ENCODE measurements around the gene KLHDC4.

Gene KLHDC4

DNA sequence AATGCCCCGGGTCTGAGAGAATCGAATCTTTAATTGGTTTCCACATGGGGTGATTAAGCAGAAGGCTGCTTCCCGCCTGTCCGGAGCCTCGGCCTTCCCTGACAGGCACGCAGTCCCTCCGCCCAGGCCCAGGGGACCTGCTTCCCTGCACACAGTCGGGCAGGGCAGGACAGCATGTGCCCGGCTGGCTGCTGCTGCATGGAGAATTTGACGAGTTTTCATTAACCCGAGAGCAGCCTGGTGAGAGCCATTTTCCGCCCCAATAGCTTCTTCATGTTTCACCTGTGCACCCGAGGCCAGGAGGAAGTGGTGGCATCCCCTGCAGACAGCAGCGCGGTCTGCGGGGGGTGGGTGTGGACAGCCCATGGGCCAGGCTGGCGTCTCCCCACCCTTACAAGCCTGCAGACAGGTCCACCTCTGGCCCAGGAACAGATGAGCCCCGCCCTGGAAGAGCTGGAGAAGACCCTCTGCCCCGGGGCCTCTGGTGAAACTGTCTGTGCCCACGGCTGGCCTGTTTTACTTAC lies 67.0 kb downstream of the KLHDC4 start:
- no peak for DNase-seq (ENCODE audit: low read depth)

GRCh38 chr16:87698241-87698640 lies 67.5 kb downstream of the KLHDC4 start:
- DNase-seq (ENCODE audit: low read depth), result no peak

DNA sequence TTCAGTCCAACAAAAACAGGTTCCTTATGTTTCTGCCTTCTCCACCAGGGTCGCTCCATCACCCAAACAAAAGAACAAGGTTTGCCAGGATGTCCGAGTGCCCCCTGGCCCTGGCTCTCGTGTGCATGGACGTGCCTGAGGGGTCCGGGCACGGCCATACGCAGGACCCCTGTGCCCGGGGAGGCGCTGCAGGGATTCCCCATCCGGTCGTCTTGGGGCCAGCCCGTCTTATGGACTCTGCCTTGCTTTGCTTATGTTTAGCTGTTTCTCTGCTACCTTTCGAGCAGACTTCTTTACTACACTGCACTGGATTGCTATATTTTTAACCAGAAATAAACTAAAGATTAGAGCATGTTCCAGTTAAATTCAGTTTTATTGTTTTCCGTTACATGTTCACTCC lies 68.0 kb downstream of the KLHDC4 start:
- no peak for DNase-seq (ENCODE audit: low read depth)

DNA sequence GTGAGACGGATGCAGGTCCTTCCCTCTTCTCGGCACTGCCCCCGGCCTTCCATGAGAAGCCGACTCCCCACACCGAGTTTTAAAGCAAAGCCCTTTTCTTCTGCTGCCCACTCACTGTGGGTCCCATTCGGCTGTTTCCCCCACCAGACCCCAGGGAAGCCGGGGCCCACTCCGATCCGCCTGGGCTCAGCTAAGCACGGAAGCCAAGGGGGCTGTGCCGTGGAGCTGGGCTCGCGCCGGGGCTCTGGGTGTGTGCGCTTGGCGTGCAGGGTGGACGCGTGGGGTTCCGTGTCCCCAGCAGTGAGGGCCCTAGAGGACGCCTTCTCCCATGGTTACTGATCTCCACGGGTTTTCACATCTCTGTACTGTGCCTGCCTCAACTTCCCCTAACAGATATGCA lies 68.5 kb downstream of the KLHDC4 start:
- DNase-seq (ENCODE audit: low read depth), result no peak

DNA sequence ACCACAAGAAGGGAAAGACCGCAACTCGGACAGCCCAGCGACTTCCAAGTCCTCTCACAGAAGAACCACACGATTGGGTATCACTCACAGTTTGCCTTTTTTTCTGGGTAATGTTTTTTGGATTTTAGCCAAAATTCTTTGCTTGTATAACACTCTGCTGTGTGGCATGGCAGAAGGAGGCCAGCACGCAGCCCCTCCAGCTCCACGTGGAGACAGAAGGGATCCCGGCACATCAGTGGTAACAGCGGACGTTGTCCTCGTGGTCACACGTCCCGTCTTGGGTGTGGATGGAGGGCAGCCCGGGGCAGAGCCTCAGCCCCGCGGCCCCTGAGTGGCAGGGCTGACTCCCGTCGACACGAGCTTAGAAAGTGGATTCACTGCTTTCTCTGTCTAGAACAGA lies 69.1 kb downstream of the KLHDC4 start:
- no peak for DNase-seq (ENCODE audit: low read depth)

DNA sequence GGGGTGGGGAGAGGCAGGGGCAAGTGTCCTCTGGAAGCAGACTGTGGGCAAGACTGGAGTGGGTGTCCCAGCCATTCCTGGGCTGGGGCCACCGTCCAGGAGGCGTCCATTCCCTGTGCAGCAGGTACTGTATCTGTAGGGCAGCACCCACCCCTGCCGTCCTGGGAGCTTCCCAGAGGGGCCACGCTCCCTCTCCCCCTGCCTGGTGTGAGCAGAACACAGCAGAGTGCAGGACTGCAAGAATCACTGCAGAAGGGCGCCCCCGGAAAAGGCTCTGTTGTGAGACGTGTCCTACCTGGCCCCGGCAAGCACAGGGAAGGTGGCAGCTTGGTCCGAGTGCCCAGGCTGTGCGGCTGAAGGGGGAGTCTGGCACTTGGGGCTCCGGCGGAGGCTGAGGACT lies 70.3 kb downstream of the KLHDC4 start:
- no peak for DNase-seq (ENCODE audit: low read depth)

DNA sequence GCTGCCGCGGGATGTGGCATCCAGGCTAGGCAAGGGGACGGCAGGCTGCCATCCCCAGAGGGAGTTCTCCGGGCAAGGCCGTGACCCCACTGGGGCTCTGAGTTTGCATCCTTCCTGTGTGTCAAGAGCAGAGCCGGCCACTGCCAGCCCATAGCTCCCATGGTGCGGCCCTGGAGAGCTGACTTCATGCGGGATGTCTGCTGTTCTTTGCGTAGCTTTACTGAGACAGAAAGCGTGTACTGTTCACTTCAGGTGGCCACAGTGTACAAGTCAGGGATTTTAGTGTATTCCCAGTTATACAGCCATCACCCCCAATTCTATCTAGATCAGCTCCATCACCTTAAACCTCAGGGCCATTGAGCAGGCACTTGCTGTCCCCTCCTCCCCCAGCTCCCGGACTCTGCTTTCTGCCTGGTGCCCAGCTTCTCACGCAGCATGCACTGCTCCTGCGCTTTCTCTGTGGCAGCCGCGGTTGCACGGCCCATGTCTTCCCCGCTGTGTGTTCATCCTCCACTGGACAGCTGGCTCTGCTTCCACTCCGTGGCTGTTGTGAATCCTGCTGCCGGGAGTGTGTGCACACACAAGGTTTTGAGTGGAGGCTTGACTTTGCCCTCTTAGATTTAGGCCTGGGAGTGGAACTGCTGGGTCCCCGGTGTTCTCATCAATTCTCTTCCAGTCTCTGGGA lies 71.2 kb downstream of the KLHDC4 start:
- DNase-seq (ENCODE audit: low read depth), result no peak

- DNase-seq (ENCODE audit: low read depth), result no peak
Observed at GRCh38 chr16:87693827-87694226, 72.0 kb downstream of the KLHDC4 start.

DNA sequence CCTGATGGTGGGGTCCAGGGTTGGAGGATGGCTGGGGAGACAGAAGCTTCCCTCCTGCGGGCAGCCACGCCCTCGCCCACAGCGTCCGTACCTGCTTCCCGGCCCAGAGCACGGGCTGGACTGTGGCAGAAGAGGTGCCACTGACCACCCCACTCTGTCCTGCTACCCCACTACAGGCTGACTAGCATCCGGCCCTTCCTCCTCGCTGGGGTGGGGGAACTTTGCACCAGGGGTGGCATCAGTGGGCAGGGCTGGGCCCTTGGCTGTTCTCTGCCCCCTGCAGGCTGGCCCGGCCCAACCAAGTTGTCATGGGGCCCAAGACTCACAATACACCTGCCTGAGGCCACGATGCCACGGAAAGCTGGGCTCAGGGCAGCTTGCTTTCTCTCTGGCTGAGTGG lies 73.0 kb downstream of the KLHDC4 start:
- DNase-seq (ENCODE audit: low read depth), result no peak

DNA sequence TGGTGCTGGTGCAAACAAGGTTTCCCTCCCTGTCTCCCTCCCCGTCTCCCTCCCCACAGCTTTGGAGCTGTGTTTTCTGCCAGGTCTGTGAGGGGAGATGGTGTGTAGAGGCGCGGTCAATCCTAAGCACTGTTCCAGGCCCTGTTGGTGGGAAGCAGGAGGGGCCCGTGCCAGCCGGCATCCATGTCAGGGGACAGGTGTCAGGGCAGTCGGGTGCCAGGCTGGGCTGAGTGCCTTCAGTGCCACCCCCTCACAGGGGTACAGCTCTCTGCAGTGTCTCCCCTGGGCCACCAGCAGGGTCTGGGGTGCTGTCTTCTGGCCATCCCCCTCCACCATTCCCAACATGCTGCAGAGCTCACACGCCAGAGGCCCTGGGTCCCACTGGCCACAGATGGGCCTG lies 73.6 kb downstream of the KLHDC4 start:
- no peak for DNase-seq (ENCODE audit: low read depth)

DNA sequence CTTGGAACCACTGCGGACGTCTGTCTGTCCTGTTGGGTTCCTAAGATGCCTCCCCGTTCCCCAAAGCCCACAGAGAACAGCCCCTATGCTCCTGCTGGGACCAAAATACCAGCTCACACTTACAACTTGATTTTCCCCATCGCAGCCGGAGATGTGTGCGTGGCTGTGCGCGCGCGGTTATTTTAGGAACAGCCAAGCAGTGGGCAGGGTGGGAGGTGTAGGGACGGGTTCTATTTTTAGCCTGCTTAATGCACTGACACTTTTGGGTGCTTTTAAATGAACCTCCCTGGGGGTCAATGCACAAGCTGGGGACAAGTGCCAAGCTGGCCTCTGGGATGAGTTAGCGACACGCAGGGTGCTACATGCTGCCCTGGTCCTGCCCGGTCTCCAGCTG lies 74.1 kb downstream of the KLHDC4 start:
- DNase-seq (ENCODE audit: low read depth), result no peak

DNA sequence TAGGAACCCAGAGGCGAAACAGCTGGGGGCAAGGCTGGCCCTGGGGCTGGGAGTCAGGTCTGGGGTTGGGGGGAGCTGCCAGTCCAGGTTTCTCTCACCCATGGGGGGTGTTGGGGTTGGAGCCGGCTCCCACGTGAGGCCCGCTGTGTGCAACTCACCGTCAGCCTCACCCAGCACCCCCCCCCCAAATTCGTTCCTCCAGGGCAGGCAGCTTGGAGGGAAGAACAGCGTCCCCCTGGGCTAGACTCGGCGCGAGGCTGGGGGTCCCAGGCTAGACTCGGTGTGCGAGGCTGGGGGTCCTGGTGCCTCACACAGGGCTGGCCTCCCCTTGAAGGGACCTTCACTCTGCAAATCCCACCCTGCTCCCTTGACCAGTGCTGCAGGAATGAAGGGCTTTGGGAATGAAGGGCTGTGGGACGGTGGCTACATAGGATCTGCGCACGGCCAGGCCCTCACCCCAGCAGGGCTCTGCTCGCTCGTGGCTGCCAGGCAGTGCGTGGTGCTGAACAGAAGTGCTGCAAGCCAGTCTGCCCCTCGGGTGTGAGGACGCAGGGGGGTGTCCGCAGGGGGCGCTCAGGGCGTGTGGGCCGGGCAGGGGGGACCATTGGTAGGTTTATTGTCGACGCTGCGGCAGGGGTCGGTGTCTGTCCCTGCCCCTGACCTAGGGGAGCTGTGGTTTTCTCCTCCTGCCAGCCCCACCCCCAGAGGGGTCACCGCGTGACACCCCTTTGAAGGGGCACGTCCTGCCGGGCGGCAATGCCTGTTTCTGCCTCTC lies 74.7 kb downstream of the KLHDC4 start:
- DNase-seq (ENCODE audit: low read depth), result no peak

DNA sequence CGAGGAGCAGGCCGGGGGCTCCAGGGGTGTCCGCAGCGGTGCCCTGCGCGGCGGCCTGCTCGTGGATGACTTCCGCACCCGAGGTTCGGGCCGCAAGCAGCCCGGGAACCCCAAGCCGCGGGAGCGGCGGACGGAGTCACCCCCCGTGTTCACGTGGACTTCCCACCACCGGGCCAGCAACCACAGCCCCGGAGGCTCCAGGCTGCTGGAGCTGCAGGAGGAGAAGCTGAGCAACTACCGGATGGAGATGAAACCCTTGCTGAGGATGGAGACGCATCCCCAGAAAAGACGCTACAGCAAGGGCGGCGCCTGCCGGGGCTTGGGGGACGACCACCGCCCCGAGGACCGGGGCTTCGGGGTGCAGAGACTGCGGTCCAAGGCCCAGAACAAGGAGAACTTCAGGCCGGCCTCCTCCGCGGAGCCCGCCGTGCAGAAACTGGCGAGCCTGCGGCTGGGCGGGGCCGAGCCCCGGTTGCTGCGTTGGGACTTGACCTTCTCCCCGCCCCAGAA lies 75.8 kb downstream of the KLHDC4 start:
- DNase-seq (ENCODE audit: low read depth), result no peak

- no peak for DNase-seq (ENCODE audit: low read depth)
Observed at GRCh38 chr16:87688876-87689815, 76.6 kb downstream of the KLHDC4 start.

DNA sequence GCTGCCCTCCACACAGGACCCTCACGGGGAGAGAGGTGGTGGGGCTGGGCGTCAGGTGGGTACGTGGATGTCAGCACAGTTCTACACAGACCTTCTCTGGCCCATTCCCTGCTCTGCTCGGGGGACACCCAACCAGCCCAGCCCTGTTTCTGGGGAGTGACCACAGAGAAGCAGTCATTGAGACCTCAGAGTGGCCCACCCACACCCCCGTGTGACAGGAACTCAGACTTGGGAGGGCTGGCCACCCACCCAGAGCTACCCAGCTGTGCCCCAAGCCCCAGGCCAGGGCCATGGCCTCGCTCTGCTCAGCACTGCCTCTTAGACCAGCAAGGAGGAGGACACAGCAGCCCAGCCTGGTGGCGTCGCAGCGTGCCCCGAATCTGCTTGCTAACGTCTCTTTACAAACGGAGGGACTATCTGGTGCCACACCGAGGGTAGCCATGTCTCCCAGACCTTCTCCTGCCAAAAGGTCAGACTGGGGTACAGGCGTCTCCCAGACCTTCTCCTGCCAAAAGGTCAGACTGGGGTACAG lies 77.7 kb downstream of the KLHDC4 start:
- DNase-seq (ENCODE audit: low read depth), result no peak

DNA sequence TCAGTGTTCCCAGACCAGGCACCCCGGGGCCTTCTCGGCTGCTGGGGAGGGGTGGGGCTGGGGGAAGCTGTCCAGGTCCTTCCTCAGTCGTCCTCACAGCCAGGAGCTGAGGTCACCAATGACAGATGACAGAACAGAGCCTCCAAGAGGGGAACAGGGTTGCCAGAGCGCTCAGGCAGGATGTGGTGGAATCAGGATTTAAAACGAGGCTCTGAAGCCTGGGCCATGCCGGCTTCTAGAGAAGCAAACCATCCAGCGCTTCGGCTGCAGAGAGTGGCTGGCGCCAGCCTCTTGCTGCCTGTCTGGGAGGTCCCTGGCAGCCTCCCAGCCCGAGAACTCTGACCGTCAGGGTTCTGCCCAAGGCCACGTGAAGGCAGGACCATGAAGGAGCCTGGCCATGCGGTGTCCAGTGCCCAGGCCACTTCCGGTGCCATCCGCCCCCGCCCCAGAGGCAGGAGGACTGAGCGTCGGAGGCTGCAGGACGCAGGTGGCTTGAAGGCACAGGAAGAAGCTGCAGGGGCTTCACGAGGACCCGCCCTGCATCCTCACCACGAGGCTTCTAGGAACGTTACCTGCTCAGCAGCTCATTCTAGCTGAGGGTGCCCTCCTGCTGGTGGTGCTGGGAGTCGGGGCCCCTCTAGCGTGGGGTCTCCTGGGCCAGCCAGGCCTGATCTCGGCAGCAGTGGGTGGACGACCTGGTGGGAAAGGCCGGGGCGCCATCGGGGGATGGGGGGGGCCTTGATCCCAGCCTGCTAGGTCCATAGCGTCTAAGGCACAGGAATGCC lies 78.5 kb downstream of the KLHDC4 start:
- no peak for DNase-seq (ENCODE audit: low read depth)

GRCh38 chr16:87686697-87687096 lies 79.1 kb downstream of the KLHDC4 start:
- DNase-seq (ENCODE audit: low read depth), result no peak

GRCh38 chr16:87685766-87686165 lies 80.0 kb downstream of the KLHDC4 start:
- no peak for DNase-seq (ENCODE audit: low read depth)

DNA sequence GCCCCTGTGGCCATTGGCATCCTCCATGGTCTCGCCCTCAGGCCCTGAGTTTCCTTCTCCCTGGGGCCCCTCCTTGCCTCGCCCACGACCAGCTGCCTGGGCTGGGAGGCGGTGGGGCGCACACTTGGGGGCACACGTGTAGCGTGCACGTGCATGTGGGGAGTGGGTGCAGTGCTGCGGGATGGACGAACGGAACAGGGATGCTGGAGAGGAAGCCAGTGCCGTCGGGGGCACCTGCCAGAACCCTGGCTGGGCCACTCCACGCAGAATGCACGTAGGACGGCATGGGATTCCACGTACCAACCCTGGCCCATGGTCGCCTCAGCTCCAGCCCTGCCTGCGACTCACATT lies 80.4 kb downstream of the KLHDC4 start:
- DNase-seq (ENCODE audit: low read depth), result no peak

DNA sequence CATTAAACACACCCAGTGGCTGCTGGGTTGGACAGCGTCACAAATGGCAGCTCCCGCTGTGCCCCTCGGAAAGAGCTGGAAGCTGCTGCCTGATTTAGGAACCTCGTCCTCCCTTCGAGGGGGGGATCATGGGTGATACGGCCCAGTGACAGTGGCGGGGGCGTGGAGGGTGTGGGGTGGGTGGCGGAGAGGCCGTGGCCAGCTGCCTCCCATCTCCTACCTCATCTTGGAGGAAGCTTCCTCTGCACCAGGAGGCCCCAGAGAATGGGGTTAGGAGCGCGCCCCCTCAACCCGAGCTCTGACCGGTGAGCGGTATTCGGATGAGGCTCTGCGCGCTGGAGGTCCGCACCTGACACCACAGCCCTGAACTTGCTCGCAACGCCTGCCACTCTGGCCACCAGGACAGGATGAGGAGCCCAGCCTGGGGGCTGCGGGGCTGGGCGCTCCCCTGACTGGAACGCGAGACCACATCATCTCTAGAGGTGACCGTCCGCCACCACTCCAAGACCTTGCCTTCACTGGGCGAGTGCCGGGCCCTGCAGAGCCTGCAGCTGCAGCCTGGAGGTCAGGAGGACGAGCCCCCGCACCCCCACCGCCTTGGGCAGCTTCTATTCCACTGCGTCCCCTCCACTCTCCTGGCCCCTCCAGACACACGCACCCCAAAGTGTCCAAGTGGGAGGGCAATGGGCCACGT lies 80.9 kb downstream of the KLHDC4 start:
- no peak for DNase-seq (ENCODE audit: low read depth)
